Colonic mucosa (tissue), 4 donors: ENCODE results near the gene ZNF552. TPM values are rescaled to one million over a fixed set of nuclear protein-coding genes. Genes with fewer than 3 reads are reported as not detected.
"Not testable (repeated sequence)": the region's sequence is repeated elsewhere in the genome, so short reads cannot be mapped to it uniquely, and the experiment has no call there.

Experiments
- DNase-seq: peaks from one replicate; pipeline ENCODE4 v3.0.0-alpha.2; 2020
- H3K27ac ChIP-seq: fragments of 200-600 bp; one replicate; pipeline ENCODE4 v1.8.0; 2021
- H3K27me3 ChIP-seq: fragments of 200-600 bp; one replicate; pipeline ENCODE4 v1.8.0; 2021
- H3K36me3 ChIP-seq: fragments of 200-600 bp; one replicate; pipeline ENCODE4 v1.8.0; 2021
- H3K4me1 ChIP-seq: fragments of 200-600 bp; one replicate; pipeline ENCODE4 v1.8.0; 2021; ENCODE audit warnings: mild to moderate bottlenecking
- H3K4me3 ChIP-seq: fragments of 200-600 bp; one replicate; pipeline ENCODE4 v1.8.0; 2021
- H3K9ac ChIP-seq, 2 donors: one replicate each; pipeline ENCODE4 v1.7.0; 2013; ENCODE audit warnings: control low read depth in 2 of 2, low read depth in 2 of 2, low read length in 2 of 2
- H3K9me3 ChIP-seq: fragments of 200-600 bp; one replicate; pipeline ENCODE4 v1.8.0; 2021
- intact Hi-C: fragments of 100-400 bp; cut with DNase I; formaldehyde crosslinking; loops from one replicate; pipeline ENCODE4 v1.14.1; 2022
- total RNA-seq, 2 donors: library from RNA; stranded (reverse); fragmentation: NEBNext Ultra II Directional in 1 of 2; extraction: Animal tissue kit (Norgen Biotek cat#: 25700) in 1 of 2; gene quantifications; one replicate each; pipeline ENCODE4 v1.2.1, GENCODE V29; 2021
- TF ChIP-seq, protein P1 (sequence below): fragments of 200-600 bp; IDR thresholded peaks from one replicate; pipeline ENCODE4 v1.8.0; 2022; ENCODE audit warnings: antibody characterized with exemption, mild to moderate bottlenecking
- donor health status: healthy.
- donor health status: DM: no; HTN: no; CAD: no.
- donor health status: DM: no; HTN: no; CAD: no.

Gene ZNF552
- total RNA-seq, 2 donors from 2014 or later = 21.7 to 24.8 TPM

DNA sequence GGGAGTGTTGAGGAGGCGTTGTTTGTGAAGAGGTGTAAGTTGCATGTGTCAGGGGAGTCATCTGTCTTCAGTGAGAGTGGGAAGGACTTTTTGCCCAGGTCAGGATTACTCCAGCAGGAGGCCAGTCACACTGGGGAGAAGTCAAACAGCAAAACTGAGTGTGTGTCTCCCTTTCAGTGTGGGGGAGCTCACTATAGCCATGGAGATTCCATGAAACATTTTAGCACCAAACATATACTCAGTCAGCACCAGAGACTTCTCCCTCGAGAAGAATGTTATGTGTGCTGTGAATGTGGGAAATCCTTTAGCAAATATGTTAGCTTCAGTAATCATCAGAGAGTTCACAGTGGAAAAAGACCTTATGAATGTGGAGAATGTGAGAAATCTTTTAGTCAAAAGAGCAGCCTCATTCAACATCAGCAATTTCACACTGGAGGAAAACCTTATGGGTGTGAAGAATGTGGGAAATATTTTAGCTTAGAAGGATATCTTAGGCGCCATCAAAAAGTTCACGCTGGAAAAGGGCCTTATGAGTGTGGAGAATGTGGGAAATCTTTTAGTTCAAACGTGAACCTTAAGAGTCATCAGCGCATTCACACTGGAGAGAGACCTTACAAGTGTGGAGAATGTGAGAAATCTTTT, 26.5 kb upstream of the ZNF552 start:
- Histone ChIP-seq H3K4me1 (no peaks in the 10 kb centered on the region), H3K27ac (no peak overlapping the region), H3K27me3 (no peaks in the 10 kb centered on the region), H3K9me3 (no peaks in the 10 kb centered on the region), H3K36me3 (no peaks in the 10 kb centered on the region), H3K9ac (no peak overlapping the region), H3K4me3 (no peak overlapping the region)
- DNase-seq = no peak
- TF ChIP-seq, protein P1, sequence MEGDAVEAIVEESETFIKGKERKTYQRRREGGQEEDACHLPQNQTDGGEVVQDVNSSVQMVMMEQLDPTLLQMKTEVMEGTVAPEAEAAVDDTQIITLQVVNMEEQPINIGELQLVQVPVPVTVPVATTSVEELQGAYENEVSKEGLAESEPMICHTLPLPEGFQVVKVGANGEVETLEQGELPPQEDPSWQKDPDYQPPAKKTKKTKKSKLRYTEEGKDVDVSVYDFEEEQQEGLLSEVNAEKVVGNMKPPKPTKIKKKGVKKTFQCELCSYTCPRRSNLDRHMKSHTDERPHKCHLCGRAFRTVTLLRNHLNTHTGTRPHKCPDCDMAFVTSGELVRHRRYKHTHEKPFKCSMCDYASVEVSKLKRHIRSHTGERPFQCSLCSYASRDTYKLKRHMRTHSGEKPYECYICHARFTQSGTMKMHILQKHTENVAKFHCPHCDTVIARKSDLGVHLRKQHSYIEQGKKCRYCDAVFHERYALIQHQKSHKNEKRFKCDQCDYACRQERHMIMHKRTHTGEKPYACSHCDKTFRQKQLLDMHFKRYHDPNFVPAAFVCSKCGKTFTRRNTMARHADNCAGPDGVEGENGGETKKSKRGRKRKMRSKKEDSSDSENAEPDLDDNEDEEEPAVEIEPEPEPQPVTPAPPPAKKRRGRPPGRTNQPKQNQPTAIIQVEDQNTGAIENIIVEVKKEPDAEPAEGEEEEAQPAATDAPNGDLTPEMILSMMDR = no peak
- intact Hi-C loops = no loop called here

- DNase-seq = not testable (repeated sequence)
Measured at GRCh38 chr19:57838622-57839191, 24.0 kb upstream of the ZNF552 start.

DNA sequence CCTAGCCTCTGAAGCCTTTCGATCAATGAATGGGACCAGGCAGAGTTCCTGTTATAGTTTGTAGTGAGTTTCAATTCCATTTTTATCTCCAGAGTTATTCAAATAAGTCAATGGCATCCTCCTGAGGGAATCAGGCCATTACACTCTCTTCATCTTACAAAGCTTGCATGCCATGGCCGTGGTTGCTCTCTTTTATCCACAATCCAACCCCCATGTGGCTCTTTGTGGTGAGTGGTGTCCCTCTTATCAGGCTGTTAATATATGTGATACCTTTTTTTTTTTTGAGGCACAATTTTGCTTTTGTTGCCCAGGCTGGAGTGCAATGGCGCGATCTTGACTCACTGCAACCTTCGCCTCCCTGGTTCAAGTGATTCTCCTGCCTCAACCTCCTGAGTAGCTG, 22.3 kb upstream of the ZNF552 start:
- H3K4me1 ChIP-seq, H3K9ac ChIP-seq, DNase-seq, H3K9me3 ChIP-seq, intact Hi-C loops, H3K27ac ChIP-seq, H3K27me3 ChIP-seq, H3K36me3 ChIP-seq, H3K4me3 ChIP-seq: not testable (repeated sequence)

More at GRCh38 chr19:57838622-57839191, 24.0 kb upstream of the ZNF552 start:
- intact Hi-C loops, H3K9me3 ChIP-seq, H3K4me3 ChIP-seq, H3K9ac ChIP-seq, H3K27me3 ChIP-seq, H3K4me1 ChIP-seq, H3K27ac ChIP-seq, H3K36me3 ChIP-seq: not testable (repeated sequence)

- no peaks in the 10 kb centered on the region for H3K36me3 ChIP-seq
- no peak within 1 kb of the TSS for H3K27ac ChIP-seq
- H3K4me1 ChIP-seq = no peaks in the 10 kb centered on the region
- intact Hi-C loops = no loop called here
- peak; percentile 63 for DNase-seq
- TF ChIP-seq, protein P1 = peak; percentile 40
- no peak within 1 kb of the TSS for H3K9ac ChIP-seq
- peak within 1 kb of the TSS; percentile 19 for H3K4me3 ChIP-seq
- no peaks in the 10 kb centered on the region for H3K27me3 ChIP-seq
- no peaks in the 10 kb centered on the region for H3K9me3 ChIP-seq
Measured at GRCh38 chr19:57830071-57830602, 15.4 kb upstream of the ZNF552 start, which contains the start of gene ZNF587B. ZNF587B (plus strand) TSS chr19:57830299; CDS start chr19:57830529, 230 bp downstream.

- Histone ChIP-seq H3K4me3 (no peak overlapping the region), H3K27me3 (no peaks in the 10 kb centered on the region), H3K9ac (no peak overlapping the region), H3K4me1 (no peaks in the 10 kb centered on the region), H3K27ac (no peak overlapping the region), H3K9me3 (no peaks in the 10 kb centered on the region), H3K36me3 (no peaks in the 10 kb centered on the region)
- TF ChIP-seq, protein P1 = no peak
- intact Hi-C loops = no loop called here
- DNase-seq = no peak
Measured at GRCh38 chr19:57829316-57829715, 14.6 kb upstream of the ZNF552 start.

DNA sequence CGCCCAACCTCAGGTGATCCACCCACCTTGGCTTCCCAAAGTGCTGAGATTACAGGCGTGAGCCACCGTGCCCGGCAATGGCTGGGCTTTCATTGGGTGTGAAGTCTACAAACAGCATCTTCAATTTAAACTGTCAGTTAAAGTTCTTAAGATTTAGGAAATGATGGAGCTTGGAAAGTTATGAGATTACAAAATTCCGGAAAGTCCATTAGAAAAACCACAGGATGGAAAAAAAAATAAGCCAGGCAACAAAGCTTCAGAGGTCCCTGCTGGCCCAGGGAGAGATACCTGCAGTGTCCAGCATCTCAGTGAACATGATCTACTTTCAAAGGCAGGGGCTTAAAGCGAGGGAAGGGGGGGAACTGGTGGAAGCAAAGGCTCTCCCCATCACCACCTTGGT, 10.8 kb upstream of the ZNF552 start:
- Histone ChIP-seq H3K9ac (no peak overlapping the region), H3K36me3 (no peaks in the 10 kb centered on the region), H3K27me3 (no peaks in the 10 kb centered on the region), H3K4me3 (no peak overlapping the region), H3K9me3 (no peaks in the 10 kb centered on the region), H3K27ac (no peak overlapping the region), H3K4me1 (peaks cover 8% of the 10 kb centered on the region)
- intact Hi-C loops = no loop called here
- TF ChIP-seq, protein P1 = no peak
- DNase-seq = no peak

DNA sequence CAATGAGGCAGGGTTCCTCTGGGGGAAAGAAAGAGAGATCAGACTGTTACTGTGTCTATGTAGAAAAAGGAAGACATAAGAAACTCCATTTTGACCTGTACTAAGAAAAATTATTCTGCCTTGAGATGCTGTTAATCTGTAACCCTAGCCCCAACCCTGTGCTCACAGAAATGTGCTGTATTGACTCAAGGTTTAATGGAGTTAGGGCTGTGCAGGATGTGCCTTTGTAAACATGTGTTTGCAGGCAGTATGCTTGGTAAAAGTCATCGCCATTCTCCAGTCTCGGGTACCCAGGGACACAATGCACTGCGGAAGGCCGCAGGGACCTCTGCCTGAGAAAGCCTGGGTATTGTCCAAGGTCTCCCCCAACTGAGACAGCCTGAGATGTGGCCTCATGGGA, 8.9 kb upstream of the ZNF552 start:
- H3K4me3 ChIP-seq, intact Hi-C loops, H3K27me3 ChIP-seq, H3K36me3 ChIP-seq, H3K9ac ChIP-seq, H3K9me3 ChIP-seq: not testable (repeated sequence)
- peak; percentile 55 for DNase-seq
- H3K27ac ChIP-seq = peak overlapping the region; percentile 65
- H3K4me1 ChIP-seq = peaks cover 10% of the 10 kb centered on the region

DNA sequence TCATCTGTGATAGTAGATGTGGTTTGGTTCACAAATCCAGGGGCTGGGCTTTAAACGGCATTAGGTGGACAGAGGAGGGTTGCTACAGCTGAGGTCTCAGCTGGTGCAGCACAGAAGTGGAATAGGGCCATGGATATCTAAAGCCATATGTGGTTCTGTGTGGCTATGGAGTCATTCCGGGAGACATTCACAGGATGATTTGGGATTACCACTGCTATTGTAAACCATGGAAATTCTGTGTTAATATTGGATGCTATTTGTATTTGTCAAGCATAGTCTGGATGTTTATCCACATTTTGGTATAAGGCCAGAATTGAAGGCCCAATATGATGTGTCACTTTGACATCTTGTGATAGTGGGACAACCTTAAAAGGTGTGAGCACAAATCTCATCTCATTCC, 8.4 kb upstream of the ZNF552 start:
- H3K9me3 ChIP-seq, intact Hi-C loops, H3K9ac ChIP-seq, H3K27me3 ChIP-seq, H3K36me3 ChIP-seq, DNase-seq, H3K4me3 ChIP-seq: not testable (repeated sequence)
- Histone ChIP-seq H3K27ac (peak overlapping the region; percentile 65), H3K4me1 (peaks cover 10% of the 10 kb centered on the region)

- H3K36me3 ChIP-seq, H3K9ac ChIP-seq, intact Hi-C loops, H3K27ac ChIP-seq, H3K4me3 ChIP-seq, DNase-seq, H3K9me3 ChIP-seq, H3K27me3 ChIP-seq: not testable (repeated sequence)
- peaks cover 10% of the 10 kb centered on the region for H3K4me1 ChIP-seq
Measured at GRCh38 chr19:57821501-57821900, 6.8 kb upstream of the ZNF552 start.
